Measurements from ENCODE around the gene IRF8. TPM values are rescaled to one million over a fixed set of nuclear protein-coding genes. Genes with fewer than 3 reads are reported as not detected.

The IRF8 gene
- total and polyA plus RNA-seq, 2 of the 13 experiments (the other 11 are each of a cell fraction or from before 2014, with no cell fraction given) = not detected

GRCh38 chr16:85858984-85859817 is 39.8 kb upstream of the IRF8 start:
- Histone ChIP-seq H3K27me3 (ENCODE audit: control insufficient read depth in 1 of 2, insufficient read depth in 2 of 2, low read length in 2 of 2) (peaks cover 6 to 39% of the 10 kb centered on the region in 2 experiments), H2AFZ (ENCODE audit: low read length) (no peak overlapping the region), H3K4me3 (replicated peaks in 1 of 3; ENCODE audit: insufficient read depth in 1 of 3, low read depth in 2 of 3, low read length in 3 of 3) (no peak overlapping the region), H3K79me2 (ENCODE audit: insufficient read depth, low read length) (no peaks in the 10 kb centered on the region), H3K36me3 (replicated peaks in 1 of 2; ENCODE audit: control insufficient read depth in 1 of 2, insufficient read depth in 2 of 2, low read length in 2 of 2) (no peaks in the 10 kb centered on the region), H3K9me3 (ENCODE audit: low read length) (peaks cover 5% of the 10 kb centered on the region; the same call in 1 of the 2 replicates), H3K4me2 (ENCODE audit: low read depth, low read length) (no peak overlapping the region), H3K4me1 (ENCODE audit: insufficient read depth, low read length) (no peaks in the 10 kb centered on the region), H3K9ac (ENCODE audit: insufficient read depth, low read depth, low read length) (no peak overlapping the region), H4K20me1 (ENCODE audit: insufficient read depth, low read length) (no peaks in the 10 kb centered on the region), H3K27ac (ENCODE audit: extremely low read length, insufficient read depth, low read length) (no peak overlapping the region)
- FAIRE-seq = no peak
- WGBS (ENCODE audit: low lambda C conversion rate) = 48% methylated on average over 16 of the region's 16 CpGs
- in situ Hi-C loops (cut with HindIII; ENCODE audit: extremely low pct_ligation_motif_present, low pct_unique_long_range_greater_than_20kb) = no loop called here
- no peak for ATAC-seq
- TF ChIP-seq ZNF24 (IDR thresholded peaks at IDR 0.05) (no peak), TRIM22 (IDR thresholded peaks at IDR 0.05) (0 out of 2 replicates have a peak, but pooled peaks have one; percentile 66), ZNF878 (CRISPR knock-in tag; IDR thresholded peaks at IDR 0.05) (no peak), TCF12 (IDR thresholded peaks at IDR 0.05) (no peak), TCF12 (CRISPR knock-in tag; IDR thresholded peaks at IDR 0.05) (no peak), ZNF382 (CRISPR knock-in tag; IDR thresholded peaks at IDR 0.05; ENCODE audit: borderline replicate concordance) (no peak)
- DNase-seq (ENCODE audit: low spot score) = no peak
- ChIA-PET POLR2A (no interaction called here), CTCF (ENCODE audit: low intra/inter-chr PET ratio, low total read pairs) (no interaction called here)
- BruUV-seq (replicated peaks) = no TSS peak
- intact Hi-C loops (cut with micrococcal nuclease; ENCODE audit: unreplicated experiment) = no loop called here

- DNase-seq (ENCODE audit: low spot score) (no peak), ATAC-seq (peak; percentile 16; the same call in 2 of the 3 replicates), FAIRE-seq (no peak)
- Histone ChIP-seq H3K27ac (ENCODE audit: extremely low read length, insufficient read depth, low read length) (no peak overlapping the region), H4K20me1 (ENCODE audit: insufficient read depth, low read length) (no peaks in the 10 kb centered on the region), H3K4me2 (ENCODE audit: low read depth, low read length) (no peak overlapping the region), H3K36me3 (replicated peaks in 1 of 2; ENCODE audit: control insufficient read depth in 1 of 2, insufficient read depth in 2 of 2, low read length in 2 of 2) (no peaks in the 10 kb centered on the region), H3K9ac (ENCODE audit: insufficient read depth, low read depth, low read length) (no peak overlapping the region), H3K9me3 (ENCODE audit: low read length) (peaks cover 4% of the 10 kb centered on the region; the same call in 1 of the 2 replicates), H3K27me3 (ENCODE audit: control insufficient read depth in 1 of 2, insufficient read depth in 2 of 2, low read length in 2 of 2) (peaks cover 6 to 34% of the 10 kb centered on the region in 2 experiments; a peak in 4 of 5 replicates), H3K4me1 (ENCODE audit: insufficient read depth, low read length) (no peaks in the 10 kb centered on the region), H3K79me2 (ENCODE audit: insufficient read depth, low read length) (no peaks in the 10 kb centered on the region), H3K4me3 (replicated peaks in 1 of 3; ENCODE audit: insufficient read depth in 1 of 3, low read depth in 2 of 3, low read length in 3 of 3) (no peak overlapping the region), H2AFZ (ENCODE audit: low read length) (no peak overlapping the region)
- in situ Hi-C loops (cut with HindIII; ENCODE audit: extremely low pct_ligation_motif_present, low pct_unique_long_range_greater_than_20kb) = no loop called here
- ChIA-PET POLR2A (no interaction called here), CTCF (ENCODE audit: low intra/inter-chr PET ratio, low total read pairs) (no interaction called here)
- WGBS (ENCODE audit: low lambda C conversion rate) = 18% methylated on average over 7 of the region's 7 CpGs
- no TSS peak for BruUV-seq (replicated peaks)
- intact Hi-C loops (cut with micrococcal nuclease; ENCODE audit: unreplicated experiment) = no loop called here
- no peak for TF ChIP-seq ZNF710 (CRISPR knock-in tag; IDR thresholded peaks at IDR 0.05; ENCODE audit: borderline replicate concordance)
- TF ChIP-seq ZNF333 (CRISPR knock-in tag; IDR thresholded peaks at IDR 0.05; ENCODE audit: borderline replicate concordance) = no peak
- TF ChIP-seq BATF2 (CRISPR knock-in tag; IDR thresholded peaks at IDR 0.05) = no peak
- TF ChIP-seq DDIT3 (CRISPR knock-in tag; IDR thresholded peaks at IDR 0.05) = no peak
- no peak for TF ChIP-seq E2F1 (CRISPR knock-in tag; IDR thresholded peaks at IDR 0.05)
- no peak for TF ChIP-seq SNAI1 (CRISPR knock-in tag; IDR thresholded peaks at IDR 0.05; ENCODE audit: borderline replicate concordance)
Observed at GRCh38 chr16:85859818-85860125, 39.2 kb upstream of the IRF8 start.

Data from HepG2 (cell line).